AG10803 (cell line): ENCODE data around the gene PEG3.

Experiments used
- DNase-seq: peaks from one replicate; pipeline ENCODE4 v3.0.0; 2010; ENCODE audit warnings: low read depth
- H3K4me3 ChIP-seq: 2 replicates; pipeline ENCODE4 v1.5.1; 2011; ENCODE audit warnings: mild to moderate bottlenecking, low read length, control low read depth
- CTCF ChIP-seq: conservative IDR thresholded peaks from 2 replicates; pipeline ENCODE4 v1.5.1; 2011; ENCODE audit warnings: mild to moderate bottlenecking, low read length, control low read depth, inconsistent platforms

PEG3 gene

GRCh38 chr19:56840451-56841192 is at the start of gene PEG3, which contains the start of gene ZIM2:
Gene PEG3 (minus strand): TSS chr19:56840726. CDS start chr19:56824655, 16,071 bp downstream.
Gene ZIM2 (minus strand): TSS chr19:56840726. CDS start chr19:56824277, 16,449 bp downstream.
- DNase-seq: no peak
- no peak for TF ChIP-seq CTCF
- H3K4me3 ChIP-seq: no peak within 1 kb of the TSS

GRCh38 chr19:56885173-56885985 is 44.9 kb upstream of the PEG3 start:
- no peak for TF ChIP-seq CTCF
- H3K4me3 ChIP-seq: no peak overlapping the region
- no peak for DNase-seq

- no peak for TF ChIP-seq CTCF
- H3K4me3 ChIP-seq: no peak overlapping the region
- no peak for DNase-seq
Observed at GRCh38 chr19:56884441-56884840, 43.9 kb upstream of the PEG3 start.

GRCh38 chr19:56880592-56881190 is 40.2 kb upstream of the PEG3 start:
- no peak for TF ChIP-seq CTCF
- no peak overlapping the region for H3K4me3 ChIP-seq
- no peak for DNase-seq

- TF ChIP-seq CTCF: no peak
- DNase-seq: no peak
- no peak overlapping the region for H3K4me3 ChIP-seq
Observed at GRCh38 chr19:56877069-56877715, 36.7 kb upstream of the PEG3 start.

- no peak for DNase-seq
- no peak overlapping the region for H3K4me3 ChIP-seq
- no peak for TF ChIP-seq CTCF
Observed at GRCh38 chr19:56875717-56876116, 35.2 kb upstream of the PEG3 start.
